IMR-90 (cell line): ENCODE results near the gene MT1H. TPM values are rescaled to one million over a fixed set of nuclear protein-coding genes. Genes with fewer than 3 reads are reported as not detected.
A peak's percentile ranks its signal among the peaks of the same experiment; 100 is the strongest.

Experiments
- ATAC-seq: fragments of 200-7000 bp; cut with Tn5 transposase; 2 replicates; pipeline ENCODE4 v1.9.1; 2020; ENCODE audit warnings: low read depth, mild to moderate bottlenecking, moderate library complexity
- BruUV-seq: library from RNA; stranded (reverse); fragments of 400-500 nt; replicated peaks from 2 replicates; lab custom pipeline; 2021; lab: Mats Ljungman, UMichigan
- CTCF ChIA-PET: fragments of 300-600 bp; formaldehyde crosslinking; extraction: SDS; loops from one replicate; lab custom pipeline; 2021; ENCODE audit warnings: antibody characterized with exemption; lab: Yijun Ruan, JAX
- POLR2A ChIA-PET: fragments of 300-600 bp; sonication (Branson Sonifier 250); formaldehyde crosslinking; loops from one replicate; lab custom pipeline; 2022; ENCODE audit warnings: antibody characterized with exemption; ENCODE audit not compliant: unreplicated experiment; lab: Charles Lee
- DNase-seq: peaks from one replicate; pipeline ENCODE4 v3.0.0; 2013
- H2AFZ ChIP-seq: replicated peaks from 2 replicates; pipeline ENCODE3; 2013; ENCODE audit warnings: low read length, mild to moderate bottlenecking; ENCODE audit not compliant: poor library complexity
- H2AK5ac ChIP-seq: 2 replicates; pipeline ENCODE4 v1.6.1; 2013; ENCODE audit warnings: low read depth, low read length, inconsistent platforms
- H2AK9ac ChIP-seq: replicated peaks from 2 replicates; pipeline ENCODE3; 2013; ENCODE audit warnings: mild to moderate bottlenecking, low read depth, low read length, moderate library complexity; ENCODE audit not compliant: poor library complexity
- H2BK120ac ChIP-seq: 2 replicates; pipeline ENCODE4 v1.6.1; 2013; ENCODE audit warnings: low read depth, low read length, inconsistent platforms
- H2BK15ac ChIP-seq: 3 replicates; pipeline ENCODE4 v1.6.1; 2013; ENCODE audit warnings: low read depth, low read length, inconsistent platforms
- H2BK20ac ChIP-seq: 2 replicates; pipeline ENCODE4 v1.6.1; 2013; ENCODE audit warnings: low read depth, mild to moderate bottlenecking, inconsistent platforms, low read length, moderate library complexity
- H2BK5ac ChIP-seq: 2 replicates; pipeline ENCODE4 v1.6.1; 2013; ENCODE audit warnings: mild to moderate bottlenecking, low read depth, low read length, inconsistent platforms; ENCODE audit not compliant: poor library complexity, severe bottlenecking
- H3K14ac ChIP-seq: replicated peaks from 2 replicates; pipeline ENCODE4 v1.6.1; 2013; ENCODE audit warnings: low read depth, low read length, inconsistent platforms
- H3K18ac ChIP-seq: 2 replicates; pipeline ENCODE4 v1.6.1; 2013; ENCODE audit warnings: low read depth, low read length, control low read depth
- H3K23ac ChIP-seq: 2 replicates; pipeline ENCODE4 v1.6.1; 2013; ENCODE audit warnings: low read depth, low read length, inconsistent platforms
- H3K27ac ChIP-seq: 2 replicates; pipeline ENCODE4 v1.5.1; 2013; ENCODE audit warnings: mild to moderate bottlenecking, control low read depth, low read length; ENCODE audit not compliant: insufficient read depth
- H3K27me3 ChIP-seq: 2 replicates; pipeline ENCODE4 v1.6.1; 2013; ENCODE audit warnings: low read length; ENCODE audit not compliant: control insufficient read depth, insufficient read depth
- H3K36me3 ChIP-seq: 2 replicates; pipeline ENCODE4 v1.6.1; 2013; ENCODE audit warnings: low read length, mixed read lengths; ENCODE audit not compliant: control insufficient read depth, insufficient read depth
- H3K4ac ChIP-seq: 2 replicates; pipeline ENCODE4 v1.6.1; 2013; ENCODE audit warnings: low read depth, low read length, inconsistent platforms
- H3K4me1 ChIP-seq: 2 replicates; pipeline ENCODE4 v1.6.1; 2013; ENCODE audit warnings: low read length, mixed read lengths; ENCODE audit not compliant: control insufficient read depth, insufficient read depth
- H3K4me2 ChIP-seq: 2 replicates; pipeline ENCODE4 v1.6.1; 2013; ENCODE audit warnings: low read depth, mild to moderate bottlenecking, control low read depth, low read length, moderate library complexity
- H3K4me3 ChIP-seq: 2 replicates; pipeline ENCODE4 v1.5.1; 2013; ENCODE audit warnings: low read depth, mild to moderate bottlenecking, control low read depth, low read length, moderate library complexity; ENCODE audit not compliant: insufficient read depth
- H3K56ac ChIP-seq: 2 replicates; pipeline ENCODE4 v1.6.1; 2013; ENCODE audit warnings: low read length, inconsistent platforms; ENCODE audit not compliant: insufficient read depth; ENCODE audit errors: extremely low read depth
- H3K79me1 ChIP-seq, 2 experiments: 2 replicates each; pipeline ENCODE4 v1.6.1; 2013; ENCODE audit warnings: low read length in 2 of 2, inconsistent platforms in 1 of 2, low read depth in 1 of 2
- H3K9ac ChIP-seq: 2 replicates; pipeline ENCODE4 v1.6.1; 2013; ENCODE audit warnings: low read depth, low read length, control low read depth
- H3K9me1 ChIP-seq: 2 replicates; pipeline ENCODE4 v1.6.1; 2013; ENCODE audit warnings: low read length, inconsistent platforms; ENCODE audit not compliant: insufficient read depth
- H3K9me3 ChIP-seq: 2 replicates; pipeline ENCODE4 v1.6.1; 2013; ENCODE audit warnings: low read length; ENCODE audit not compliant: control insufficient read depth, insufficient read depth
- H4K20me1 ChIP-seq: 2 replicates; pipeline ENCODE4 v1.6.1; 2013; ENCODE audit warnings: low read length, inconsistent platforms; ENCODE audit not compliant: insufficient read depth
- H4K5ac ChIP-seq: 2 replicates; pipeline ENCODE4 v1.6.1; 2013; ENCODE audit warnings: mild to moderate bottlenecking, low read depth, low read length, control low read depth
- H4K8ac ChIP-seq, 2 experiments: 2 replicates each; pipeline ENCODE4 v1.6.1; 2013; ENCODE audit warnings: low read depth in 2 of 2, low read length in 2 of 2, control low read depth in 1 of 2, inconsistent platforms in 1 of 2
- H4K91ac ChIP-seq: 2 replicates; pipeline ENCODE4 v1.6.1; 2013; ENCODE audit warnings: low read depth, low read length, inconsistent platforms; ENCODE audit not compliant: insufficient read depth
- BHLHE40 ChIP-seq: fragments of 150-350 bp; IDR thresholded peaks from 2 replicates; pipeline ENCODE4 v1.6.1; 2016; ENCODE audit warnings: mild to moderate bottlenecking, low read depth, low read length
- CEBPB ChIP-seq: IDR thresholded peaks from 2 replicates; pipeline ENCODE4 v1.6.1; 2012; ENCODE audit warnings: low read depth, low read length, improper control_type of control experiment
- CHD1 ChIP-seq: IDR thresholded peaks from 2 replicates; pipeline ENCODE4 v1.6.1; 2012; ENCODE audit warnings: low read depth, low read length, improper control_type of control experiment
- ELK1 ChIP-seq: fragments of 150-350 bp; IDR thresholded peaks from 2 replicates; pipeline ENCODE4 v1.6.1; 2016; ENCODE audit warnings: low read depth, mild to moderate bottlenecking, low read length, moderate library complexity, borderline replicate concordance
- MAFK ChIP-seq: IDR thresholded peaks from 2 replicates; pipeline ENCODE4 v1.6.1; 2012; ENCODE audit warnings: low read depth, low read length, improper control_type of control experiment
- MAZ ChIP-seq: IDR thresholded peaks from 2 replicates; pipeline ENCODE4 v1.6.1; 2012; ENCODE audit warnings: low read depth, mild to moderate bottlenecking, low read length, improper control_type of control experiment, moderate library complexity, borderline replicate concordance
- MXI1 ChIP-seq: IDR thresholded peaks from 2 replicates; pipeline ENCODE4 v1.6.1; 2012; ENCODE audit warnings: low read depth, mild to moderate bottlenecking, low read length, moderate library complexity, borderline replicate concordance
- NFE2L2 ChIP-seq: fragments of 150-350 bp; IDR thresholded peaks from 2 replicates; pipeline ENCODE4 v1.6.1; 2016; ENCODE audit warnings: low read depth, mild to moderate bottlenecking, low read length
- POLR2A ChIP-seq: IDR thresholded peaks from 2 replicates; pipeline ENCODE4 v1.6.1; 2012; ENCODE audit warnings: mild to moderate bottlenecking, low read depth, low read length
- RAD21 ChIP-seq: IDR thresholded peaks from 2 replicates; pipeline ENCODE4 v1.6.1; 2012; ENCODE audit warnings: low read length, improper control_type of control experiment
- RCOR1 ChIP-seq: IDR thresholded peaks from 2 replicates; pipeline ENCODE4 v1.6.1; 2012; ENCODE audit warnings: mild to moderate bottlenecking, low read length, improper control_type of control experiment; ENCODE audit not compliant: insufficient replicate concordance
- RFX5 ChIP-seq: IDR thresholded peaks from 2 replicates; pipeline ENCODE4 v1.8.0; 2012; ENCODE audit warnings: low read depth, mild to moderate bottlenecking, low read length, moderate library complexity
- SMC3 ChIP-seq: fragments of 150-350 bp; IDR thresholded peaks from 2 replicates; pipeline ENCODE4 v1.6.1; 2016; ENCODE audit warnings: low read depth, mild to moderate bottlenecking, antibody characterized with exemption, low read length, moderate library complexity
- USF2 ChIP-seq: fragments of 150-350 bp; IDR thresholded peaks from 2 replicates; pipeline ENCODE4 v1.6.1; 2017; ENCODE audit warnings: mild to moderate bottlenecking, antibody characterized with exemption, low read length, low read depth
- WGBS, 2 experiments: methylation state at CpG; one replicate each; pipeline versions ENCODE4 v1.1.5 to v1.1.7; 2013; ENCODE audit warnings: missing lambda C conversion rate in 2 of 2; ENCODE audit not compliant: insufficient read length in 1 of 2; ENCODE audit errors: extremely low coverage in 2 of 2; 5-methylcytosine and 5-hydroxymethylcytosine counted together
- dilution Hi-C: fragments of 300-500 bp; cut with HindIII; formaldehyde crosslinking; loops from one replicate; pipeline ENCODE4 v1.14.3; 2018; ENCODE audit warnings: low sequenced_read_pairs; ENCODE audit not compliant: unreplicated experiment
- in situ Hi-C: fragments of 300-500 bp; cut with MboI; formaldehyde crosslinking; loops from 3 replicates; pipeline ENCODE4 v1.14.3; 2019; ENCODE audit warnings: low sequenced_read_pairs, inconsistent platforms, mixed read lengths
- intact Hi-C: fragments of 100-400 bp; cut with micrococcal nuclease; formaldehyde crosslinking; loops from 2 replicates; pipeline ENCODE4 v1.10.0; 2022
- polyA plus RNA-seq, 3 experiments: library from polyadenylated mRNA; depleted of rRNA; stranded (reverse); fragments of >200 nt; gene quantifications; 2 replicates each; pipeline ENCODE4 v1.2.3, GENCODE V29; 2012; ENCODE audit warnings: low replicate concordance in 1 of 3
- total RNA-seq: library from RNA; depleted of rRNA; stranded (reverse); fragments of >200 nt; gene quantifications from 2 replicates; pipeline ENCODE4 v1.2.3, GENCODE V29; 2012

MT1H gene
- total and polyA plus RNA-seq, 2 of the 4 experiments (the other 2 are of a cell fraction), result not detected

- Histone ChIP-seq H2BK20ac (peak overlapping the region; percentile 21; the same call in 1 of the 2 replicates), H3K23ac (peak overlapping the region; percentile 73), H3K4me1 (peaks cover 7% of the 10 kb centered on the region; the same call in 1 of the 2 replicates), H2AK5ac (peak overlapping the region; percentile 81), H3K14ac (peak overlapping the region; percentile 75), H3K56ac (peak overlapping the region; percentile 60), H4K8ac (peak overlapping the region; percentile 53 to 67; a peak in 3 of 4 replicates), H4K91ac (peak overlapping the region; percentile 53), H2BK15ac (no peak overlapping the region; the same call in 2 of the 3 replicates), H3K4ac (peak overlapping the region; percentile 77), H2BK120ac (peak overlapping the region; percentile 69; the same call in 1 of the 2 replicates), H4K20me1 (no peaks in the 10 kb centered on the region), H3K9ac (peak overlapping the region; percentile 77), H3K18ac (peak overlapping the region; percentile 39), H3K27me3 (peaks cover under 1% of the 10 kb centered on the region; the same call in 1 of the 2 replicates), H2AFZ (peak overlapping the region; percentile 94), H2AK9ac (peak overlapping the region; percentile 90), H4K5ac (no peak overlapping the region; the same call in 1 of the 2 replicates), H3K27ac (peak overlapping the region; percentile 18; the same call in 1 of the 2 replicates), H3K4me3 (peak overlapping the region; percentile 58), H3K9me1 (no peaks in the 10 kb centered on the region), H3K36me3 (no peaks in the 10 kb centered on the region; the same call in 1 of the 2 replicates), H2BK5ac (no peak overlapping the region), H3K4me2 (peak overlapping the region; percentile 93), H3K79me1 (peaks cover 3% of the 10 kb centered on the region in 2 experiments; a peak in 1 of 4 replicates), H3K9me3 (peaks cover 3% of the 10 kb centered on the region; the same call in 1 of the 2 replicates)
- WGBS, 2 experiments, result no CpG with 5 or more reads among the region's 8 CpGs
- in situ Hi-C loops (no loop called here), intact Hi-C loops (loop anchor here (5.0 kb wide), 2 partner anchors 56 to 76 kb away; partner anchors contain the start of genes MT1E and MT2A), dilution Hi-C loops (no loop called here)
- ChIA-PET CTCF (interaction anchor here (1.8 kb wide), 1 partner anchor 10 kb away, joined by 8 read pairs; no protein-coding TSS in a partner anchor), POLR2A (no interaction called here)
- TF ChIP-seq POLR2A (no peak), RFX5 (no peak), ELK1 (no peak), RAD21 (no peak), CHD1 (no peak), SMC3 (no peak), MAZ (no peak; the same call in 1 of the 2 replicates), USF2 (no peak), NFE2L2 (no peak), RCOR1 (no peak), CEBPB (no peak), MAFK (no peak), MXI1 (no peak), BHLHE40 (no peak)
- no TSS peak for BruUV-seq
- ATAC-seq (peak; percentile 22), DNase-seq (no peak)
Measured at GRCh38 chr16:56682703-56683397, 13.2 kb downstream of the MT1H start.
